IMR-90 (cell line): Measurements from ENCODE around the gene CDK17.

Experiments
- BHLHE40 ChIP-seq: fragments of 150-350 bp; IDR thresholded peaks from 2 replicates; pipeline ENCODE4 v1.6.1; 2016; ENCODE audit warnings: mild to moderate bottlenecking, low read depth, low read length
- CEBPB ChIP-seq: IDR thresholded peaks from 2 replicates; pipeline ENCODE4 v1.6.1; 2012; ENCODE audit warnings: low read depth, low read length, improper control_type of control experiment
- CTCF ChIP-seq: conservative IDR thresholded peaks from 2 replicates; pipeline ENCODE4 v1.5.1; 2012; ENCODE audit warnings: mild to moderate bottlenecking, low read depth, low read length, improper control_type of control experiment
- POLR2A ChIP-seq: IDR thresholded peaks from 2 replicates; pipeline ENCODE4 v1.6.1; 2012; ENCODE audit warnings: mild to moderate bottlenecking, low read depth, low read length
- RAD21 ChIP-seq: IDR thresholded peaks from 2 replicates; pipeline ENCODE4 v1.6.1; 2012; ENCODE audit warnings: low read length, improper control_type of control experiment
- SMC3 ChIP-seq: fragments of 150-350 bp; IDR thresholded peaks from 2 replicates; pipeline ENCODE4 v1.6.1; 2016; ENCODE audit warnings: low read depth, mild to moderate bottlenecking, antibody characterized with exemption, low read length, moderate library complexity
- USF2 ChIP-seq: fragments of 150-350 bp; IDR thresholded peaks from 2 replicates; pipeline ENCODE4 v1.6.1; 2017; ENCODE audit warnings: mild to moderate bottlenecking, antibody characterized with exemption, low read length, low read depth

GRCh38 chr12:96371138-96371789 is 29.0 kb downstream of the CDK17 start:
- no peak for TF ChIP-seq USF2
- no peak for TF ChIP-seq CTCF
- no peak for TF ChIP-seq BHLHE40
- no peak for TF ChIP-seq SMC3
- no peak for TF ChIP-seq RAD21
- TF ChIP-seq CEBPB: no peak
- TF ChIP-seq POLR2A: no peak
